OCI-LY3 (cell line): Measurements from ENCODE around the gene NSUN3.

ENCODE experiments used
- EZH2phosphoT487 ChIP-seq: fragments of 200-600 bp; shearing (Covaris generic); IDR thresholded peaks from 2 replicates; pipeline ENCODE4 v1.6.1; 2018; ENCODE audit warnings: antibody characterized with exemption, mixed run types, low read depth
- TF ChIP-seq, protein P1 (sequence below): fragments of 200-600, 300-600 bp; sonication (generic); IDR thresholded peaks from 2 replicates; pipeline ENCODE4 v1.5.1; 2014; ENCODE audit warnings: antibody characterized with exemption, low read length, low read depth

- TF ChIP-seq, protein P1, sequence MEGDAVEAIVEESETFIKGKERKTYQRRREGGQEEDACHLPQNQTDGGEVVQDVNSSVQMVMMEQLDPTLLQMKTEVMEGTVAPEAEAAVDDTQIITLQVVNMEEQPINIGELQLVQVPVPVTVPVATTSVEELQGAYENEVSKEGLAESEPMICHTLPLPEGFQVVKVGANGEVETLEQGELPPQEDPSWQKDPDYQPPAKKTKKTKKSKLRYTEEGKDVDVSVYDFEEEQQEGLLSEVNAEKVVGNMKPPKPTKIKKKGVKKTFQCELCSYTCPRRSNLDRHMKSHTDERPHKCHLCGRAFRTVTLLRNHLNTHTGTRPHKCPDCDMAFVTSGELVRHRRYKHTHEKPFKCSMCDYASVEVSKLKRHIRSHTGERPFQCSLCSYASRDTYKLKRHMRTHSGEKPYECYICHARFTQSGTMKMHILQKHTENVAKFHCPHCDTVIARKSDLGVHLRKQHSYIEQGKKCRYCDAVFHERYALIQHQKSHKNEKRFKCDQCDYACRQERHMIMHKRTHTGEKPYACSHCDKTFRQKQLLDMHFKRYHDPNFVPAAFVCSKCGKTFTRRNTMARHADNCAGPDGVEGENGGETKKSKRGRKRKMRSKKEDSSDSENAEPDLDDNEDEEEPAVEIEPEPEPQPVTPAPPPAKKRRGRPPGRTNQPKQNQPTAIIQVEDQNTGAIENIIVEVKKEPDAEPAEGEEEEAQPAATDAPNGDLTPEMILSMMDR = no peak
- TF ChIP-seq EZH2phosphoT487 = no peak
Observed at GRCh38 chr3:94167346-94167745, 104.5 kb downstream of the NSUN3 start.
